ENCODE measurements around the gene APOA5. TPM values are rescaled to one million over a fixed set of nuclear protein-coding genes. Genes with fewer than 3 reads are reported as not detected.
"Not testable (repeated sequence)": the region's sequence is repeated elsewhere in the genome, so short reads cannot be mapped to it uniquely, and the experiment has no call there.

Gene APOA5
- polyA plus RNA-seq, 4 donors: 0.22 to 0.43 TPM; not detected in 2

- FAIRE-seq (no peak), DNase-seq (no peak)
- Histone ChIP-seq H3K27me3 (ENCODE audit: control insufficient read depth in 3 of 3, insufficient read depth in 3 of 3, low read length in 3 of 3) (no peaks in the 10 kb centered on the region), H3K36me3 (ENCODE audit: control insufficient read depth in 3 of 3, insufficient read depth in 2 of 3, low read depth in 1 of 3, low read length in 3 of 3) (peaks cover 3 to 23% (median 17%) of the 10 kb centered on the region in 3 donors), H3K27ac (ENCODE audit: low read depth in 1 of 3, low read length in 2 of 3) (no peak overlapping the region), H3K9me3 (ENCODE audit: control insufficient read depth in 2 of 2, insufficient read depth in 1 of 2, low read depth in 1 of 2, low read length in 1 of 2) (no peaks in the 10 kb centered on the region), H3K4me1 (ENCODE audit: control insufficient read depth in 3 of 3, insufficient read depth in 2 of 3, low read depth in 1 of 3, low read length in 2 of 3) (peaks cover 0 to 5% (median 0%) of the 10 kb centered on the region in 3 donors), H3K4me3 (ENCODE audit: low read depth in 1 of 3, low read length in 3 of 3) (no peak overlapping the region)
Measured at GRCh38 chr11:116776522-116776984, 15.1 kb downstream of the APOA5 start.

DNA sequence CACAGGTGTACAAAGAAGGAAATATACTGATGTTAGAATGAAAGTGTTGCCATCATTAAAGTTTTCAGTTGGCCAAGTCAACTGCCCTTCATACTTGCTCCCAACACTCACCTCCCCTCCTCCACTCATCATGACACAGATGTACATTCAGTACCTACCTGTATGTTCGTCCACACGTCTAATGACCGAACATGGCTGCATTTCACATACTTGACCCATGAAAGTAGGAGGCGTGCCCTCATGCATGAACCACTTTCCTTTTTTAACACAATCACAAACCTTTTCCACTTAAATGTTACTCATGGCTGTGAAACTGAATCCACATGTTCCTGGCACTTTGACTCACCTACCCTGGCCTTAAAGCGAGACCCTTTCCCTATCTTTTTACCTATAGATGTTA is 15.7 kb downstream of the APOA5 start:
- Histone ChIP-seq H3K4me1 (ENCODE audit: control insufficient read depth in 3 of 3, insufficient read depth in 2 of 3, low read depth in 1 of 3, low read length in 2 of 3) (peaks cover 0 to 6% (median 0%) of the 10 kb centered on the region in 3 donors), H3K27ac (ENCODE audit: low read depth in 1 of 3, low read length in 2 of 3) (no peak overlapping the region), H3K36me3 (ENCODE audit: control insufficient read depth in 3 of 3, insufficient read depth in 2 of 3, low read depth in 1 of 3, low read length in 3 of 3) (peaks cover 3 to 23% (median 15%) of the 10 kb centered on the region in 3 donors), H3K4me3 (ENCODE audit: low read depth in 1 of 3, low read length in 3 of 3) (no peak overlapping the region), H3K9me3 (ENCODE audit: control insufficient read depth in 2 of 2, insufficient read depth in 1 of 2, low read depth in 1 of 2, low read length in 1 of 2) (no peaks in the 10 kb centered on the region), H3K27me3 (ENCODE audit: control insufficient read depth in 3 of 3, insufficient read depth in 3 of 3, low read length in 3 of 3) (no peaks in the 10 kb centered on the region)
- FAIRE-seq (no peak), DNase-seq (no peak)
- 88 to 98% (median 94%) methylated on average over 5 of the region's 5 CpGs for WGBS, 3 donors

GRCh38 chr11:116774661-116775060 is 17.0 kb downstream of the APOA5 start:
- Histone ChIP-seq H3K4me1 (ENCODE audit: control insufficient read depth in 3 of 3, insufficient read depth in 2 of 3, low read depth in 1 of 3, low read length in 2 of 3) (peaks cover 0 to 6% (median 0%) of the 10 kb centered on the region in 3 donors), H3K36me3 (ENCODE audit: control insufficient read depth in 3 of 3, insufficient read depth in 2 of 3, low read depth in 1 of 3, low read length in 3 of 3) (peaks cover 0 to 16% (median 10%) of the 10 kb centered on the region in 3 donors), H3K9me3 (ENCODE audit: control insufficient read depth in 2 of 2, insufficient read depth in 1 of 2, low read depth in 1 of 2, low read length in 1 of 2) (no peaks in the 10 kb centered on the region), H3K27me3 (ENCODE audit: control insufficient read depth in 3 of 3, insufficient read depth in 3 of 3, low read length in 3 of 3) (no peaks in the 10 kb centered on the region), H3K27ac (ENCODE audit: low read depth in 1 of 3, low read length in 2 of 3) (no peak overlapping the region), H3K4me3 (ENCODE audit: low read depth in 1 of 3, low read length in 3 of 3) (no peak overlapping the region)
- no peak for DNase-seq
- 83 to 88% (median 83%) methylated on average over 5 of the region's 5 CpGs for WGBS, 3 donors
- no peak for FAIRE-seq

DNA sequence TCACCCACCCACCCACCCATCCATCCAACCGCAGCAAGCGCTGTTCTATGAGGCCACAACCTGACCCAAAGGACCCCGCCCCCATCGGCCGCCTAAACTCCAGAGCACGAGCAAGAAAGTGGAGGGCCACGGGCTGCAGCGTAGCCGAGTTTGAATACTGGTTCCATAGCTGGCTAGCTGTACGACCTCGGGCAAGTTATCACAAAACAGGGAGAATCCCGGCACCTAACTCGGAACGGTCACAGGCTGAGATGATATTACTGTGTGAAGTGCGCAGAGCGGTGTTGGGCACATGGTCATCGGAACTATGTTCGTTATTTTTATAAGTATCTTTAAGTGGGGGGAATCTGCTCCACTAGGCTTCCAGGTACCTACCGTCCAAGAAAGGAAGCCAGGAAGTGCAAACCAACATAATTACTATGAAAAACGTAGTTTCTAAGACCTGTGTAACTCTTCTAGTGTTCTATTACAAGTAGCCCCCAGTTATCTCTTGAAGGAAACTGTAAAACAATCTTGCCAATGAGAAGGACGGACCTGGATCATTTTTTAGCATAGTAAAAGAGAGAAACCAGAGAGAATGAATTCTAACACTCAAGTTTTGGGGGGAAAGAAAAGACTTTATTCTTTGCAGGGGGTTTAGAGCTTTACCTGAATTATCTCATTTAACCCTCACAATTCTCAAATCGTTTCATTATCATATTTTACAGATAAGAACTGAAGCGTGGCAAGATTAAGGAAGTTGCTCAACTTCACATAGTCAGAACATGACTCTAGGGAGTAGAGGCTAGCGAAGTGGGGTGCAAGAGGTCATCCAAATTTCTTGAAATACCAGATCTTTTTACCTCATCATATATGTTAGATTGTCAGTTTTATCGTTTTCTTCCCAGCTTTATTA is 18.2 kb downstream of the APOA5 start:
- DNase-seq (peak in 1 of 2 donors; percentile 38), FAIRE-seq (no peak)
- 2 to 5% (median 3%) methylated on average over 25 of the region's 25 CpGs for WGBS, 3 donors
- Histone ChIP-seq H3K27ac (ENCODE audit: low read depth in 1 of 3, low read length in 2 of 3) (peak overlapping the region; percentile 74 to 92 (median 91)), H3K4me1 (ENCODE audit: control insufficient read depth in 3 of 3, insufficient read depth in 2 of 3, low read depth in 1 of 3, low read length in 2 of 3) (peaks cover 0 to 6% (median 0%) of the 10 kb centered on the region in 3 donors), H3K36me3 (ENCODE audit: control insufficient read depth in 3 of 3, insufficient read depth in 2 of 3, low read depth in 1 of 3, low read length in 3 of 3) (peaks cover 0 to 13% (median 3%) of the 10 kb centered on the region in 3 donors), H3K27me3 (ENCODE audit: control insufficient read depth in 3 of 3, insufficient read depth in 3 of 3, low read length in 3 of 3) (no peaks in the 10 kb centered on the region), H3K9me3 (ENCODE audit: control insufficient read depth in 2 of 2, insufficient read depth in 1 of 2, low read depth in 1 of 2, low read length in 1 of 2) (no peaks in the 10 kb centered on the region), H3K4me3 (ENCODE audit: low read depth in 1 of 3, low read length in 3 of 3) (peak overlapping the region; percentile 75 to 96 (median 83))

DNA sequence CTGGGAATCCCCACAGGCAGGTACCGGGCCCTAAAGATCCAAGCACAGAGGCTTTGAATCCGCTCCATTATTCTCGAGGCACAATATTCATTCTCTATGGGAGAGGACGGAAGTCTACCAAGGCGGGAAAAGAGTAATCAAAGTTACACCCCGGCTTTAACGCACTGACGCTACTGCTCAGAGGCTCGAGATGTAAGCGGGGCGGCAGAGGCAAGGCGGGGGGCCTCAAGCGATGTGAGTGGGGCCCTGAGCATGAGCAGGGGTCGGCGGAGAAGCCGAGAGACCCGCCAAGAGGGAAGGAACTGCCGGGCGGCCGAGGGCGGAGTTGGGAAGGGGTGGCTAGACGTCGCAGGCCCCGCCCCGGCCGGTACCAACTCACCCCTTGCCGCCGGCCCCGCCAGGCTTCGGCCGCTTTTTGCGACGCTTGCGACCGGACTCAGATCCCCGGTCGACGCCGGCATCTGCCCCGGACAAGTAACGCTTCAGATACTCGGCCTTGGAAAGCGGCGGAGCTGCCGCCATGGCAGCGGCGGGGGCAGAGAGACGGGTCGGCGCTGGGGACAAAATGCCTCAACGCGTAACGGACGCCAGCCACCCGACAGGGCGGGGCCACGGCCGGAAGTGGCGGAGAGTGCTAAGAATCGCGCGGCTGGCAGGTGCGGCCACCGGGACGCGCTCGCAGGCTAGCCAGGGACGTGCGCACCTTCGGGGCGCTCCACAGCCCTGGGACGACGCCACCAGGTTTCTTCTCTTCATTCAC is 19.1 kb downstream of the APOA5 start, which contains the start of gene BUD13:
Gene BUD13 (minus strand): TSS at position 545 of the 760 bp plus-strand sequence. CDS start 23 bp downstream, at position 522.
- no peaks in the 10 kb centered on the region for H3K27me3 ChIP-seq (ENCODE audit: control insufficient read depth in 3 of 3, insufficient read depth in 3 of 3, low read length in 3 of 3)
- no peaks in the 10 kb centered on the region for H3K9me3 ChIP-seq (ENCODE audit: control insufficient read depth in 2 of 2, insufficient read depth in 1 of 2, low read depth in 1 of 2, low read length in 1 of 2)
- H3K4me1 ChIP-seq (ENCODE audit: control insufficient read depth in 3 of 3, insufficient read depth in 2 of 3, low read depth in 1 of 3, low read length in 2 of 3): peaks cover 0 to 6% (median 0%) of the 10 kb centered on the region in 3 donors
- WGBS, 3 donors: 0 to 1% (median 0%) methylated on average over 71 to 73 of the region's 73 CpGs
- DNase-seq (peak; percentile 91 to 97), FAIRE-seq (no peak)
- peak within 1 kb of the TSS; percentile 81 to 92 (median 91) for H3K27ac ChIP-seq (ENCODE audit: low read depth in 1 of 3, low read length in 2 of 3)
- H3K36me3 ChIP-seq (ENCODE audit: control insufficient read depth in 3 of 3, insufficient read depth in 2 of 3, low read depth in 1 of 3, low read length in 3 of 3): peaks cover 0 to 11% (median 0%) of the 10 kb centered on the region in 3 donors
- peak within 1 kb of the TSS; percentile 75 to 96 (median 83) for H3K4me3 ChIP-seq (ENCODE audit: low read depth in 1 of 3, low read length in 3 of 3)

- H3K27me3 ChIP-seq (ENCODE audit: control insufficient read depth in 3 of 3, insufficient read depth in 3 of 3, low read length in 3 of 3): no peaks in the 10 kb centered on the region
- FAIRE-seq (no peak), DNase-seq (no peak)
- 0 to 7% (median 5%) methylated on average over 2 of the region's 2 CpGs for WGBS, 3 donors
- H3K4me1 ChIP-seq (ENCODE audit: control insufficient read depth in 3 of 3, insufficient read depth in 2 of 3, low read depth in 1 of 3, low read length in 2 of 3): peaks cover 0 to 6% (median 0%) of the 10 kb centered on the region in 3 donors
- H3K36me3 ChIP-seq (ENCODE audit: control insufficient read depth in 3 of 3, insufficient read depth in 2 of 3, low read depth in 1 of 3, low read length in 3 of 3): peaks cover 0 to 9% (median 0%) of the 10 kb centered on the region in 3 donors
- peak overlapping the region in 1 of 3 donors; percentile 91 for H3K27ac ChIP-seq (ENCODE audit: low read depth in 1 of 3, low read length in 2 of 3)
- peak overlapping the region; percentile 75 to 96 (median 83) for H3K4me3 ChIP-seq (ENCODE audit: low read depth in 1 of 3, low read length in 3 of 3)
- no peaks in the 10 kb centered on the region for H3K9me3 ChIP-seq (ENCODE audit: control insufficient read depth in 2 of 2, insufficient read depth in 1 of 2, low read depth in 1 of 2, low read length in 1 of 2)
Measured at GRCh38 chr11:116771935-116772334, 19.7 kb downstream of the APOA5 start.

DNA sequence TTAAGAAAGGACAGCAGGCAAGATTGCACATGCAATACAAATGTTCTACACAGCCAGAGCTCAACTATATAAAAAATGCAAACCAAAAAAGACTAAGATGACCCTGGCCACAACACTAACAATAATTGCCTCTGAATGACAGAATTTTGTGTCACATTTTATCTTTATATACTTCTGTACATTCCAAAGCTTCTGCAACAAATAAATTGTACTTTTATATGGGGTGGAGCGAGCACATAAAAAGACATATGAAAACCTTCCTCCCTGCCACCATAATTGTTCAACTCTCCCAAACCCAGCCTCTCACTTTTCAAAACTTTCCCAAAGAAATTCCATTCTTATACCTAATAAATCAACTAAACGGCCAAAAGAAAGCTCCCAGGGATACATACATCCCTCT is 29.5 kb downstream of the APOA5 start:
- FAIRE-seq: no peak

GRCh38 chr11:116756044-116756443 is 35.6 kb downstream of the APOA5 start:
- not testable (repeated sequence) for H3K4me1 ChIP-seq (ENCODE audit: control insufficient read depth in 3 of 3, insufficient read depth in 2 of 3, low read depth in 1 of 3, low read length in 2 of 3); FAIRE-seq; H3K9me3 ChIP-seq (ENCODE audit: control insufficient read depth in 2 of 2, insufficient read depth in 1 of 2, low read depth in 1 of 2, low read length in 1 of 2); H3K27me3 ChIP-seq (ENCODE audit: control insufficient read depth in 3 of 3, insufficient read depth in 3 of 3, low read length in 3 of 3); DNase-seq; H3K4me3 ChIP-seq (ENCODE audit: low read depth in 1 of 3, low read length in 3 of 3); H3K27ac ChIP-seq (ENCODE audit: low read depth in 1 of 3, low read length in 2 of 3)
- 77 to 89% (median 84%) methylated on average over 8 of the region's 8 CpGs for WGBS, 3 donors
- H3K36me3 ChIP-seq (ENCODE audit: control insufficient read depth in 3 of 3, insufficient read depth in 2 of 3, low read depth in 1 of 3, low read length in 3 of 3): peaks cover 22 to 39% (median 36%) of the 10 kb centered on the region in 3 donors

More for the DNA sequence above, 29.5 kb downstream of the APOA5 start:
- peaks cover 18 to 31% (median 29%) of the 10 kb centered on the region in 3 donors for H3K36me3 ChIP-seq (ENCODE audit: control insufficient read depth in 3 of 3, insufficient read depth in 2 of 3, low read depth in 1 of 3, low read length in 3 of 3)
- no peaks in the 10 kb centered on the region for H3K4me1 ChIP-seq (ENCODE audit: control insufficient read depth in 3 of 3, insufficient read depth in 2 of 3, low read depth in 1 of 3, low read length in 2 of 3)
- H3K9me3 ChIP-seq (ENCODE audit: control insufficient read depth in 2 of 2, insufficient read depth in 1 of 2, low read depth in 1 of 2, low read length in 1 of 2): no peaks in the 10 kb centered on the region
- H3K4me3 ChIP-seq (ENCODE audit: low read depth in 1 of 3, low read length in 3 of 3): no peak overlapping the region
- 91 to 93% (median 91%) methylated on average over 2 of the region's 2 CpGs for WGBS, 3 donors
- H3K27me3 ChIP-seq (ENCODE audit: control insufficient read depth in 3 of 3, insufficient read depth in 3 of 3, low read length in 3 of 3): no peaks in the 10 kb centered on the region
- H3K27ac ChIP-seq (ENCODE audit: low read depth in 1 of 3, low read length in 2 of 3): no peak overlapping the region
- DNase-seq: no peak

All from small intestine (tissue), 7 donors.